Lung microvascular endothelial cell (primary cell): Measurements from ENCODE around the gene GBGT1. TPM values are rescaled to one million over a fixed set of nuclear protein-coding genes. Genes with fewer than 3 reads are reported as not detected.

Experiments used
- DNase-seq, 2 donors: peaks; one replicate each; pipeline versions ENCODE4 v3.0.0 to v3.0.0-alpha.2; 2010; ENCODE audit warnings: low read depth in 2 of 2
- total RNA-seq: library from RNA; depleted of rRNA; stranded (reverse); fragments of >200 nt; gene quantifications from 2 replicates; pipeline ENCODE4 v1.2.1, GENCODE V29; 2014

The GBGT1 gene
- total RNA-seq, 1 donor from 2014 or later, result 27.8 TPM

DNA sequence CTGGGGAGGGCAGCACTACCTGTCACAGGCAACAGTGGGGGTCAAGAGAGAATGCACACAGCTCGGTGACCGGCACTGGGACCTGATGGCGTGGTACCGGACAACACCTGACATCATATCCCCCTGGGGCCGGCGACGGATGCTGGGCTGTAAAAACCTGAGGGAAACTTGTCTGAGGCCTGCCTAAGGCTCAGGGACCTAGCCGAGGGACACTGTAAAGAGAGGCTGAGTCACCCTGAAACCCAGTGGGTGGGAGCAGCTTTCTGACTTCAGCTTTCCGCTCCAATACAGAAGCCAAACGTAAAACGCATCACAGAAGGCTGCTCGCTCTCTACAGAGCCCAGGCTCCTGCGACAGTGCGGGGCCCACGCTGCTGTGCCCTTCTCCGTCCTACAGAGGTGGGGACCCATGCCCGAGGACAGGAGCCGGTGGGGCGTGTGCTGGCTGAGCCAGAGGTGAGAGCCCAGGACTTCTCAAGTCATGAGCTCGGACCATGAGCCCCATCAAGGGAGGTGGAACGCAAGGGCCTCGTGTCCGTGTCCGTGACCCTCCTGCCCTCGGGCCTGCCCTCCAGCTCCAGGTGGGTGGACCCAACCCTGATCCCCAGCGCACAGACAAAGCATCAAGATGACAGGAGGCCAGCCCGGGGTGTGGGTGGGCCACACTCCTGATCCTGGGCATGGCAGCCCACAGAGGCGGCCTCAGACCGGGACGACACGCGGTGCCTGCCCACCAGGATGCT, 47.9 kb downstream of the GBGT1 start:
- DNase-seq, result no peak

DNA sequence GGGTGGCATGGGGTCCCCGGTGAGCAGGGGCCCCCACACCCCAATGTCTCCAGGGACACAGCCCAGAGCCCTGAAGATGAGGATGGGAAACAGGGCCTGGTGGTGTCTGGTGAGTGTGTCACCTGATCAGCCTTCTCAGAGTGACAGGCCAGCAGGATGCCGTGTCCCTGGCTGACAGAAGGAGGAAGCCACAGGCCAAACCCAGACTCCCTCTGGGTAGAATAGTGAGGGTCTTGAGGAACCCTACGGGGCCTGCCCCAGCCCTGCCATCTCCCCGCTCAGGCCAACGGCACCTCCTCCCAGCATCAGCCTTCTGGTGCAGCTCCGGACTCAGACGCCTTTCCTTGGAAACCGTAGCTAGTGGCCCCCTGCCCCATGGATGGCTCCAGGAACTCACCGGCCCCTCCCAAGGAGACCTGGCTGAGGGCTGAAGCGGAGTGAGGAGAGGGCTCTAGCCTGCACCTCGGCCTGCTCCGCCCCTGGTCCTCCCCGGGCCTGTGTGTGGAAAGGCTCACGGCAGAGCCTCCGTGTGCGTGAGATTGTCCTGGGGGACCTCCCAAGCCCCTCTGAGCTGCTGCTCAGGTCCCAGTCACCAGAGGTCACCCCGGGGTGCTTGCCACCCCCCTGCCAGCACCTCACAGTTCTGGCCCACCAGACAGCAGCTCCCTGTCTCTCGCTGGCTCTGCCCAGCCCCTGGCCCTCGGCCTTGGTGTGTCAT, 48.7 kb downstream of the GBGT1 start:
- DNase-seq, result no peak

DNA sequence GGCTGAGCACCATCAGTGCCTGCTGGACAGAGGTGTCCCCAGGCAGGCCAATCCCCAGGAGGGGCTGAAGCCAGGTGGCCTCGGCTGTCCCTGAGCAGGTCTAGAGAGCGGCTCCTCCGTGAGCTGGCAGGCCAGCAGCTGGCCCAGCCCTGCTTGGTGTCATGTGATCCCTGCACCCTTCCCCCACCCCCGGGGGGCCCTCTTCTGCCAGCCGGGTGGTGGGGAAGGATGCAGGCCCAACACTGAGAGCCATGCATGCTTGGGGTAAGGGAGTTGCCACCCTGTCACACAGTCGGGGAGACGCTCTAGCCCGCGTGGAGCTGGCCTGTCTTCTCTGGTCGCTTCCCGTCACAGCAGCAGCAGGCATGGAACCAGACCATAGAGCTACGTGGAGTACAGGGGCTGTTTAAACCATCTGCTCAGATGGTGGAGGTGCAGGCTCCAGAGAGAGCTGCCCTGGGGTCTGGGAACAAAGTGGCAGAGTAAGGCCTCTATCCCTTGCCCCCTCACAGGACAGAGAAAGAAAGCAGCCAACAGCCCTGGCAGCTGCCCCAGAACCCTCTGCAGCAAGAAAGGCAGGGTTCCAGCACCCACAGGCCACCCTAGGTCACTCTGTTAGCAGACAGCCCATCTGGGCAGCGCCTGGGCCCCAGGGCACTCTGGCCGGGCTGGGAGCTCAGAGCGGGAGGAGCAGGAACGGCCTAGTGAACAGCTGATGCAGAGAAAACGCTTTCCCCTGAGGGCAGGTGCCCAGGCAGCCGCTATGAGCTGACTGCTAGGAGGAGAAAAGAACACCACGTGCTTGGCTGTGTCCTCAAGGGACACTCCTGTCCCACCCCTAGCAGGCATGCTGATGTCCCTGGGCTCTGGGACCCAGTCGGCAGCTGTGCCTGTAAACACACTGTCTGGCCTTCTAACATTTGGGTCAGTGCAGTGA, 49.5 kb downstream of the GBGT1 start:
- DNase-seq, result no peak

DNA sequence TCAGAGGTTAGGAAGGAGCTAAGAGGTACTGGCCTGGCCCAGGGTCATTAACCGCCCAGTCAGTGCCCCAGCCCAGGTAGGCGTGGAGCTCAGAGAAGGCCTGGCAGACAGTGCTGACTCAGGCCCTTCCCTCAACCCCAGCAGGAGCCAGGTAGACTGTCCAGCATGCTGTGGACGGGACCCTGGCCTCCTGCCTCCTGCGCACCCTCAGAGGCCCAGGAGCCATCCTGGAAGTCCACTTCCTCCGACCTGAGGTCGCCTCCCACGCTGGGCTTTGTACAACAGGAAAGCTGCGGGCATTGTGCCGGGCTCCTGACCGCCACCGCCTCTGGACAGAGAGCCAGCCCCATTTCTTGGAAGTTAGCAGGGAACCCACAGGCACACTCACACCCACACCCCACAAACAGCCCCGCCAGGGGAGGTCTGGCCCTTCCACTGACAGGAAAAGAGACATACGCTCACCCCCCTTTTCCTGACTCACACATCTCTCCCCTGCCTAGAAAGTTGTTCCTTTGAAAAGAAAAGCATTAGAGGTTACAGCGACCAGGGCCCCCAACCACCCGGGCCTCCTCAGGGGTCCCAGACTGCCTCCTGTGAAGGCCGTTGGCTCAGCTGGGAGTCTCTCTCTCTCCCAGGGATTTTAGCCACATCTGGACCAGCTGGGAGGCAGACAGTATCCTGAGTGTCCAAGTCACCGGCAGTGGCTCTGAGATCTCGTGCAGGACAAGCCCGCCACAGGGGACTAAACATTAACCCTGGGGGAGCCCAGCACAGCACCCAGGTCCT, 50.4 kb downstream of the GBGT1 start:
- peak; percentile 41 for DNase-seq

DNA sequence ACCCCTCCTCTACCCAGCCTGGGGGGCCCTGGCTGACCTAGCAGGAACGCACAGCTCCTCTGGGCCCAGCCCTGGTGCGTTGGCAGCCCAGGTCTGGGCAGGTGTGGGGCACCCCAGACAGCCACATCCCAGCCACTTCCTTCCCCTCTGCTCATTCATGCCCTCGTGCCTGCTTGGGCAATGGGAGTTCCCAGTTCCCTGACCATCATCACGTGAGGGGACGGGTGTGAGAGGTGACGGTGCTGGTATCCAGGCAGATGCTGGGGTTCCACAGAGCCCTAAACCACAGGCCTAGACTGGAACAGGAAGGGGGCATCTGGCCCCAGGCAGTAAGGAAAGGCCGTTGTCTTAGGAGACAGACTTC, 51.1 kb downstream of the GBGT1 start:
- peak in 1 of 2 donors; percentile 31 for DNase-seq

DNA sequence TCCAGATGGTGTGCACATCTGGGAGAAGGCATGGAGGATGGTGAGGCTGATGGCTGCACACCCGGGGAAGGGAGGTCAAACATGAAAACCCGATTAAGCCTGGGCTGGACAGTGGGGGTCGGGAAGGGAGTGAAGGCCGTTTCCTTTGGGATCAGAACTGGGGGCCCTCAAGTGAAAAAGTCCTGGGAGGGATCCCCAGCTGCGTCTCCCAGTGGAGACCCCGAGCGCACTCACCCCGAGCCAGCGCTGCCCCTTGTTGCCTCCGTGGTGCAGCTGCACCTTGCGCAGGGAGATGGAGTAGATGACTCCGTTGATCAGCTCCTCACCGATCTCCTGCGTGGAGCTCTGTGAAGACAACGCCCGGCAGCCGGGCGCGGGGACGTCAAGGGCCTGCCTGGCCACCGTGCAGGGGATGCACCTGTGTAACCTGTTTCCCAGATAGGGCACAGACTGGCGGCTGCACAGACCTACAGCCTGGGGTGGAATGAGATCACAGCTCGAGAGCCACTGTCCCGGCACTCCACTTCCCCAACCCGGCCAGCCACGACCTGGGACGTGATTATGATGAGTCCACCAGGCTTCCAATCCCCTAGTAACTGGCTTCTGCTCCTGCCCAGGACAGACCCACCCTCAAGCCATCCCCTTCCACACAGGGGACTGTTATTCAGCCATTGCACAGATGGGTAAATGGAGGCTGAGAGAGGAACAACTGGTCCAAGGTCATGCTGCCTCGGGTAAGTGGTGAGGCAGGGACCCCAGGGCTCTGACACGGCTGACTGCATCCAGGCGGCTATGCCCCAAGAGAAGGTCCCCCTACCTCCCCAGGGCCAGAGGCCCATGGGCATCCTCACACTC, 51.7 kb downstream of the GBGT1 start:
- no peak for DNase-seq

DNA sequence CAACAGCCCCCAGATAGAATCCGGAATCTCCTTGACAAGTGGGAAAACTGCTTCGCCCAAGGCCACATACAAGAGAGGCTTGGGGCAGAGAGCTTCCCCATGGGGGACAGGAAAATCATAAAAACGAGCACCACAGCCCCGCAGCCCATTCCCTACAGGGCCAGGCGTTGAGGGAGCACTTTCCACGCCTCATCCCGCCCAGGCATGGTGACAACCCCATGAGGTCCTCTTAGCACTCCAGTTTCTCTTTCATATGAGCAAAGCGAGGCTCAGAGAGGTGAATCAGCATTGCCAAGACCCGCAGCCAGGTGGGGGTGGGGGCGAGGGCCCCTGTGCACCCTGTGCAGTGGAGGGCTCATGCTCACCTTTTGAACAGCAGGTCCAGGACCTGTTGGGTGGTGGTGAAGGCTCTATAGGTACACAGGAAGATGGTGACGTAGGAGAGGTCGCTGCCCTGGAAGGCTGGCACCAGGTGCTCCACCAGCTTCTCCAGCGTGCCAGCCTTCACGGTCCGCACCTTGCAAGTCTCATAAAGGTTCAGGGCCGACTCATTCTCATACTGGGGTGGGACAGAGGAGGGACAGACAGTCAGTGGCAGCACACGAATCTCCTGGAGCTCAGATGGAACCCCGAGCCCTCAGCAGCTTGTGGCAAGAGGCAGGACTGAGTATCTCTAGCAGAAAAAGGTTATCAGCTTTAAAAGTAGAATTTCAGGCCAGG, 53.6 kb downstream of the GBGT1 start:
- no peak for DNase-seq

DNA sequence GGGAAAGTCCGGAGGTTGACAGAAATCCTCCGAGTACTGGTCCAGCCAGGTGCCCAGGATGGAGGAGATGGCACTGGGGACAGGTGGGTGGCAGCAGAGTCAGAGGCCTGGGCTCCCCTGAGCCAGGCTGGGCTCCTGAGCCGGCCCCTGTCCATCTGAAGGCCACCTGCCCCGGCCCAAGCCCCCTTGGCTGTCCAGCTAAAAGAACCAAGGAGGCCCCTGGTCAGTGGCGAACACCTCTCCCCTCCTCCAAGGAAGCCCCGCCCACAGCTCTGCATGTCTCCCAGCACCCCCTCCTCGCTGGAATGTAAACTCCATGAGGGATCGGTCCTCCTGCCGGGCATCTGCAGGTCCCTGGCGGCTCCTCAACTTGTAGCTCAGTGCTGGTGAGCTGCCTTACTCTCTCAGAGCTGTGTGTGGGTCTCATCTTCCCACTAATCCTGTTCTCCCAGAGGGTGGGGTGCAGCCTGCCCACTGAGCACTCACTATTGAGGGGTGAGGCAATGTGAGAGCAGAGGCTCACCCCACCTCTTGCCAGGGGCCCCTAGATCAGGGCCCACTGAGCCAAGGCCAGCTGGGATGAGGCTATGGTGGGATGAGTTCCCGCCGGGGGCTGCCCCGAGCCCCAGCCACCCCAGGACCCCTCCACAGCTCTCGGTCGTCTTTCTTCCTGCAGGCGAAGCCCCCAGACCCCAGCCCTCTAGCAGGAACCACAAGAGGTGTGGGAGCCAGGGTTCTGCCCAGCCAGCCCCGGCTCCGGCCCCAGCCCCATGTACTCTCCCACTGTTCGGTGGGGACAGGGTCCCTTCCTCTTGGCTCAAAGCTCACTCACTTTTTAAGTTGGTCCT, 54.7 kb downstream of the GBGT1 start:
- DNase-seq, result no peak

DNA sequence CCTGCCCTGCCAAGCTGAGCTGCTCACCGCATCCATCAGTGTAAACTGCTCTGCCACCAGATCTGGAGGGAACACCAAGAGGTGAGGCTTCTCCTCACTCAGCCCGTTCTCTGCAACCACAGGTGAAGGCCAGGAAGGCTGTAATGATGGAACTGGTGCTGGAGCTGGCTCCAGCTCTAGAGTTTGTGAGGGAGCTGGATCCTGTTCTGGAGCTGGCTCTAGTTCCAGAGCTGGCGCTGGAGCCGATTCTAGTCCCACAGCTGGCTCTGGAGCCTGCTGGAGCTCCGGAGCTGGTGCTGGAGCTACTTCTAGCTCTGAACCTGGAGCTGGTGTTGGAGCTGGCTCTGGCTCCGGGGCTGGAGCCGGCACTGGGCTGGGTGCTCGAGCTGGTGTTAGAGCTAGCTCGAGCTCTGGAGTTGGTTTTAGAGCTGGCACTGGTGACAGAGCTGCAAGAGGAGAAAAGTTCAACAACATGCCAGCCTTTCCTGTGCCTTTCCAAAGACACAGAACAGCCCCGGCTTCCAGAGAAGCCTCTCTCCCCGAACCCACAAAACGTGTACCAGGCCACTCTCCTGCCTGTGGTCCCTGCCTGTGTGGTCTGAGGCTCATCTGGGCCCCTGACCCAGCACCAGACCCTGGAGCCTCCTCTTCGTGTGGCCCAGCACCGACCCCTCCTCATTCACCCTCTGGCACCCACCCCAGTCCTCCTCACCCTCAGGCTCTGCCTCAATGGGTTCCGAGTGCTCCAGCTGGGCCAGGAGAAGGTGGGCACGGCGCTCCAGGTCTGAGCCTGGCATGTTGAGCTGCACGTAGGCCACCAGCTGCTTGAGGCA, 55.5 kb downstream of the GBGT1 start:
- no peak for DNase-seq

DNA sequence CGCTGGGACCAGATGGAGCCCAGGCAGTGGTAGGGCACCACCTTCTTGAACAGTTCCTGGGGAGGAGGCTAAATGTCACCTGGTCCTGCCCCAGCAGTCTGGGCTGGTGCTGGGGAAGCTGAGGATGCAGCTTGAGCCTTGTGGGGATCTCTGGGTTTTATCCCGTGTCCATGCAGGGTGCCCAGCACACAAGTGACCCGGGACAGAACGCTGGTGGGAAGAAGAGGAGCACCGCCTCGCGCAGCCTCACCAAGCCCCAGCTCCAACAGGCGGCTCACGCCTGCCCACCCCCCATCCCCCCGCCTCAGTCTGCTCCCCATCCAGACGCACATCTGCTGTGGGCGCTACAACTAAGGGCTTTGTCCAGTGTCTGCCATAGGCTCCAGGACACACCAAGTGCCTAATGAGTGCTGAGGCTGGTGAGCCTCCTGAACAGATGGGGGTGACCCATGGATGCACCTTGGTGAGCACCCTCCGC, 56.4 kb downstream of the GBGT1 start:
- DNase-seq, result no peak

DNA sequence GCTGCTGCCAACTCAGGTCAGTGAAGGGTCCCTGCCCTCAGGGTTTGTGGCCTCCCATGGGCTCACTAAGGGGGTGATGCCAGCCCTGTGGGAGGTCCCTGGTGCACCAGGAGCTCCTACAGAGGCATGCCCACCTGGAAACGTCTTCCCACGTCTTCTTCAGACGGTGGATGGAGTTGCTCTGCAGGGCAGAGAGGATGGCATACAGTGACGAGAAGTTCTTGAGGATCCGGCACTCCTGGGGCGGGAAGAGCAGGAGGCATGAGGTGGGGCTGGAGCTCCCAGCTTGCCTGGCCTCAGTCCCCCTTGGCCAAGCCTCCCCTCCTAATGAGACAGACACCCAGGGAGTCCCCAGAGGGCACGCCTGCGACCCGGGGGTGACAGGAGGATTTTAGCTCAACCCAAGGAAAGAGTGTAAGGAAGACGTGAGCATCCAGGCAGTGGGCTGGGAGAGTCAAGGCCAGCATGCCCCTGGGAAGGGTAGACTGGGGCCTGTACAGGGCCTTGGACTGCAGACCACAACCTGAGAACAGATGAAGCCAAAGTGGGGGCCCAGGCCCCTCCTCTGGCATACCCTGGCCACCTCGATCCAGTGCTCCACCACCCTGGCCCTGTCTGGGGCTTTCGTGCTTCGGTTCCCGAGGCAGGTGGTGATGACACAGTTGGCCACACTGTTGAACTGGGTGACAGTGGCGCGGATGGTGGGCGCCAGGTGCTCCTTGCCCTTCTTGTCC, 57.0 kb downstream of the GBGT1 start:
- DNase-seq, result no peak

DNA sequence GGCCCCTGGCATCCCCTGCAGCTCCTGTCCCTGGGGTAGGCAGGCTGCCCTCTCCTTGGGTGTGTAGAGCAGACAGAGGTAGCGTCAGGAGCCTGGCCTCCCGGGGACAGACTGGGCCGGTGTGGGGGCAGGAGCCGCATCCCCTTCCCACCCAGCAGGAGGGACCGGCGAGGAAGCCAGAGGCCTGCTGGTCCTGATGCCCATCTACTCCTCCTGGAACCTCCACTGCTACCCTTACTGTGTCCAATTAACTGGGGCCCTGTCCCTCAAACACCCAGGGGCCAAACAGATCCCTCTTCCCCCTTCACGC, 58.3 kb downstream of the GBGT1 start:
- DNase-seq, result no peak

DNA sequence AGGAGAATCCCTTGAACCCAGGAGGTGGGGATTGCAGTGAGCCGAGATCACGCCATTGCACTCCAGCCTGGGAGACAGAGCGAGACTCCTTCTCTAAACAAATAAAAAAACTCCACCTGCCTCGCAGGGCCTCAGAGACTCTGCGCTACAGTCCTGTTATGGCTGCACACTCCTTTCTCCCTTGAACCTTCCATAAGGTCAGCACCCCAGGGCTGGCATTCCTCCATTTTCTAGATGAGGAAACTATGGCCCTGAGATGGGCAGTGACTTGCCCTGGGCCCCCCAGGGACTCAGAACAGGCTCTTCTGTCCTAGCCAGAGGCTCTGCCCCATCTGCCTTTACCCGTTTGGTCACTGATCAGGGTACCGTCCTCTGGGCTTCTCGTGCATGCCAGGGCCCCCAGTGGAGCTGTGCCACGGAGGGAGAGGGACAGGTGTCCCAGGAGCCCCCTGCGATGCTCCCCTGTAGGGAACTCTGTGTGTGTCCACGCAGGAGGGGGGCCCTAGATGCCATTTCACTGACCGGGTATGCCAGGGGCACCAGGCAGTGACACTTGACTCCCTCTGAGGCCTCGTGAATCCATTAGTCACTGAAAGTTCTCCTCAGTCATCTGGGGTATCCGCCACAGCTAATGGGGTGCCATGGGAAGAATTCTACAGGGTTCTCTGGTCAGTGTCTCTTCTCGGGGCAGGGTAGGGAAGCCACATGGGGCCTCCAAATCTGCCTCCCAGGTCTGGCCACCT, 58.8 kb downstream of the GBGT1 start:
- no peak for DNase-seq

DNA sequence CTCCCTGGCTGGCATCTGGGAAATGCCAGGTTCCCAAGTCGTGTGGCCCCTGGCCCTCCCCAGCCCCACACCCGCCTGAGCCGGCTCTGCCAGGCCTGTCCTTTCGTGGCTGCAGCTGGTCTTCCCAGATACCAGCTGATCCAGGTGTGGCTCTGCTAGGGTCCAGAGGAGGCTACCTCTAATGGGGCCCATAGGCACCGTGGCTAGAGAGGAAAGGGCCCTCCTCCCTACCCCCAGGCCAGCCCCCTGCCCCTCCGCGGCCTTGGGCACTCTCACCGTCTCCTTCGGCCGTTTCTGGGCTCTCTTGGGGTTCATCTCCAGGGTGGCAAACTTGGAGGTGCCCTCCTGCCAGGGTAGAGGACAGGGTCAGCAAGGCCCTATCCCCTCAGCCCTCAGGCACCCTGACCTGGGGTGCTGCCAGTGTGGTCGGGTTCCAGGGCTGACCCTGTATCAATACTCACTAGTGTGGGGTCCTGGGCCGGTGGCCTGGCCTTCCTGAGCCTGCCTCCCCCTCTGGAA, 59.7 kb downstream of the GBGT1 start:
- no peak for DNase-seq

DNA sequence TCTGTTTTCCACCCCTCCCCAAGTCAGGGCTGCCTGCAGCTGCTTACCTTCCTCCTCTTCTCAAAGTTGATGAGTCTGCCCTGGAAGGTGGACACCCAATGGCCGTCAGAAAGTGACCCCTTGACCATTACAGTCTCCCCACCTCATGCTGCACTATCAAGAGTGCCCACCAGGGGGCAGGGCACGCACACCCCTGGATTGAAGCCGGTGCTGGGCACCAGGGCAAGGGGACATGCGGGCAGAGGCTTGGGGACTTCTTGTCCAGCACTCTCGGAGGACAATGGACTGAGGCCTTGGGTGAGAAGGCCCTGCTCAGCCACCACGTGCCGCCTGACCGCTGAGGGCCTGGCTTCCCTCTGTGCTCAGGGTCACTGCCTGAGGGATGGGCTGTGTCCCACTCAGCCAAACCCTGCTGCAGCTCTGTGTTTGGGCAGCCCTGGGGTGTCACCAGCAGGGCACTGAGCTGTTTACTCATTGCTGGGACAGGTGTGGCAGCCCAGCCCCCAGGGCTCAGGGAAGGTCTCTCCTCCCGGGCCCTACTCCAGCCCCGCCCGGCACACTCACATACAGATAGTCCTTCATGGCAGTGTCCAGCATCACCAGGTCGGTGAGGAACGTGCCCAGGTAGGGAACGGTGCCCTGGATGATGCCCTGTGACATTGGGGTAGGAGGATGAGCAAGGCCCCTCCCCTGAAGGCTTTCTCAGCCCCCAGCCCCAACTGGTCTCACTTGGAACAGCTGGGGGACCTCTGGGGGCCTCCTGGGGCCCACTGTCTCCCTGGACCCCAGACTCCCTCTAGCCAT, 60.3 kb downstream of the GBGT1 start:
- DNase-seq, result peak; percentile 51 to 65
